BE2C (cell line): ENCODE data around the gene LEMD2.
A peak's percentile ranks its signal among the peaks of the same experiment; 100 is the strongest.

Source experiments
- DNase-seq: peaks from one replicate; pipeline ENCODE4 v3.0.0-alpha.2; 2020
- H3K27me3 ChIP-seq: fragments of 250-450 bp; sonication (Bioruptor Pico); 2 replicates; pipeline ENCODE4 v1.5.1; 2020; ENCODE audit warnings: mild to moderate bottlenecking
- H3K36me3 ChIP-seq: fragments of 250-450 bp; sonication (Bioruptor Pico); 2 replicates; pipeline ENCODE4 v1.5.1; 2020; ENCODE audit warnings: mild to moderate bottlenecking
- H3K4me1 ChIP-seq: fragments of 250-450 bp; sonication (Bioruptor Pico); 2 replicates; pipeline ENCODE4 v1.5.1; 2020
- H3K4me3 ChIP-seq: 2 replicates; pipeline ENCODE4 v1.5.1; 2011; ENCODE audit warnings: low read depth, low read length
- H3K9me3 ChIP-seq: fragments of 250-450 bp; sonication (Bioruptor Pico); 2 replicates; pipeline ENCODE4 v1.5.1; 2020
- CTCF ChIP-seq: IDR thresholded peaks from 2 replicates; pipeline ENCODE4 v1.5.1; 2012; ENCODE audit warnings: mild to moderate bottlenecking, low read depth, low read length

Gene LEMD2

GRCh38 chr6:33813246-33813904, 24.4 kb upstream of the LEMD2 start:
- Histone ChIP-seq H3K36me3 (no peaks in the 10 kb centered on the region), H3K4me3 (no peak overlapping the region), H3K4me1 (peaks cover 8% of the 10 kb centered on the region), H3K9me3 (no peaks in the 10 kb centered on the region), H3K27me3 (no peaks in the 10 kb centered on the region)
- DNase-seq, result no peak
- no peak for TF ChIP-seq CTCF

- peaks cover 15% of the 10 kb centered on the region for H3K4me1 ChIP-seq
- H3K36me3 ChIP-seq, result no peaks in the 10 kb centered on the region
- H3K27me3 ChIP-seq, result no peaks in the 10 kb centered on the region
- H3K4me3 ChIP-seq, result no peak overlapping the region
- no peaks in the 10 kb centered on the region for H3K9me3 ChIP-seq
- peak; percentile 35 for DNase-seq
- 0 out of 2 replicates have a peak, but pooled peaks have one; percentile 15 for TF ChIP-seq CTCF
These were observed 23.7 kb upstream of the LEMD2 start for GRCh38 chr6:33812669-33813068.

GRCh38 chr6:33809594-33809993, 20.7 kb upstream of the LEMD2 start:
- Histone ChIP-seq H3K36me3 (no peaks in the 10 kb centered on the region), H3K27me3 (no peaks in the 10 kb centered on the region), H3K9me3 (no peaks in the 10 kb centered on the region), H3K4me1 (peaks cover 16% of the 10 kb centered on the region), H3K4me3 (no peak overlapping the region)
- no peak for DNase-seq
- no peak for TF ChIP-seq CTCF

GRCh38 chr6:33808641-33809180, 19.8 kb upstream of the LEMD2 start:
- H3K27me3 ChIP-seq, result no peaks in the 10 kb centered on the region
- no peaks in the 10 kb centered on the region for H3K9me3 ChIP-seq
- H3K36me3 ChIP-seq, result no peaks in the 10 kb centered on the region

GRCh38 chr6:33807606-33808005, 18.7 kb upstream of the LEMD2 start:
- Histone ChIP-seq H3K27me3 (no peaks in the 10 kb centered on the region), H3K4me3 (no peak overlapping the region), H3K4me1 (peaks cover 14% of the 10 kb centered on the region), H3K9me3 (no peaks in the 10 kb centered on the region), H3K36me3 (no peaks in the 10 kb centered on the region)
- DNase-seq, result no peak
- no peak for TF ChIP-seq CTCF

More at GRCh38 chr6:33808641-33809180, 19.8 kb upstream of the LEMD2 start:
- DNase-seq, result no peak
- TF ChIP-seq CTCF, result no peak
- Histone ChIP-seq H3K4me1 (peaks cover 16% of the 10 kb centered on the region), H3K4me3 (no peak overlapping the region)

GRCh38 chr6:33806841-33807240, 17.9 kb upstream of the LEMD2 start:
- peaks cover 11% of the 10 kb centered on the region for H3K4me1 ChIP-seq
- H3K27me3 ChIP-seq, result no peaks in the 10 kb centered on the region
- H3K4me3 ChIP-seq, result no peak overlapping the region
- no peaks in the 10 kb centered on the region for H3K9me3 ChIP-seq
- H3K36me3 ChIP-seq, result no peaks in the 10 kb centered on the region
- DNase-seq, result no peak
- no peak for TF ChIP-seq CTCF
